Loucy (cell line): ENCODE measurements around the gene LILRB5.
"Not testable (repeated sequence)": the region's sequence is repeated elsewhere in the genome, so short reads cannot be mapped to it uniquely, and the experiment has no call there.

Source experiments
- H2AFZ ChIP-seq: fragments of 200-600 bp; sonication (generic); 2 replicates; pipeline ENCODE4 v1.6.0; 2016; ENCODE audit warnings: antibody characterized with exemption, mild to moderate bottlenecking, low read length, moderate library complexity
- H3F3A ChIP-seq: fragments of 200-600 bp; 2 replicates; pipeline ENCODE4 v1.6.0; 2016; ENCODE audit warnings: antibody characterized with exemption, low read depth, mild to moderate bottlenecking
- H3K27me3 ChIP-seq: fragments of 200-600 bp; sonication (generic); 2 replicates; pipeline ENCODE4 v1.6.1; 2014; ENCODE audit warnings: low read length, mild to moderate bottlenecking; ENCODE audit not compliant: insufficient read depth, poor library complexity, severe bottlenecking
- H3K36me3 ChIP-seq: fragments of 200-600 bp; sonication (generic); 2 replicates; pipeline ENCODE4 v1.6.1; 2016; ENCODE audit warnings: low read length; ENCODE audit not compliant: insufficient read depth
- H3K4me1 ChIP-seq: fragments of 200-600 bp; sonication (generic); 2 replicates; pipeline ENCODE4 v1.5.1; 2014; ENCODE audit warnings: low read length, mild to moderate bottlenecking; ENCODE audit not compliant: insufficient read depth, poor library complexity, severe bottlenecking
- H3K4me2 ChIP-seq: fragments of 200-600 bp; sonication (generic); 2 replicates; pipeline ENCODE4 v1.6.0; 2014; ENCODE audit warnings: antibody characterized with exemption, low read length, low read depth, mild to moderate bottlenecking; ENCODE audit not compliant: poor library complexity, severe bottlenecking
- H3K4me3 ChIP-seq: fragments of 200-600 bp; sonication (generic); 2 replicates; pipeline ENCODE4 v1.5.1; 2014; ENCODE audit warnings: low read length, mild to moderate bottlenecking, mixed read lengths; ENCODE audit not compliant: poor library complexity, severe bottlenecking
- H3K79me2 ChIP-seq: fragments of 200-600 bp; sonication (generic); 2 replicates; pipeline ENCODE4 v1.6.1; 2014; ENCODE audit warnings: low read length; ENCODE audit not compliant: insufficient read depth
- H3K9ac ChIP-seq: fragments of 200-600 bp; sonication (generic); 2 replicates; pipeline ENCODE4 v1.6.0; 2014; ENCODE audit warnings: mild to moderate bottlenecking, low read depth, low read length, moderate library complexity; ENCODE audit not compliant: poor library complexity, severe bottlenecking
- H3K9me2 ChIP-seq: fragments of 200-600 bp; sonication (generic); replicated peaks from 2 replicates; pipeline ENCODE4 v1.6.1; 2016; ENCODE audit warnings: low read depth, low read length, mixed read lengths
- H3K9me3 ChIP-seq: fragments of 200-600 bp; sonication (generic); 2 replicates; pipeline ENCODE4 v1.6.1; 2014; ENCODE audit warnings: mild to moderate bottlenecking, antibody characterized with exemption, low read length, low read depth; ENCODE audit not compliant: insufficient read depth
- H4K20me1 ChIP-seq: fragments of 200-600 bp; sonication (generic); 2 replicates; pipeline ENCODE4 v1.6.0; 2014; ENCODE audit warnings: antibody characterized with exemption, low read length, mild to moderate bottlenecking; ENCODE audit not compliant: insufficient read depth, poor library complexity, severe bottlenecking
- CTCF ChIP-seq: fragments of 200-600 bp; sonication (generic); conservative IDR thresholded peaks from 2 replicates; pipeline ENCODE4 v1.5.1; 2014; ENCODE audit warnings: mild to moderate bottlenecking, antibody characterized with exemption, low read length
- EZH2phosphoT487 ChIP-seq: fragments of 200-600 bp; IDR thresholded peaks from 2 replicates; pipeline ENCODE4 v1.6.1; 2018; ENCODE audit warnings: antibody characterized with exemption, mild to moderate bottlenecking, moderate library complexity, borderline replicate concordance

LILRB5 gene

DNA sequence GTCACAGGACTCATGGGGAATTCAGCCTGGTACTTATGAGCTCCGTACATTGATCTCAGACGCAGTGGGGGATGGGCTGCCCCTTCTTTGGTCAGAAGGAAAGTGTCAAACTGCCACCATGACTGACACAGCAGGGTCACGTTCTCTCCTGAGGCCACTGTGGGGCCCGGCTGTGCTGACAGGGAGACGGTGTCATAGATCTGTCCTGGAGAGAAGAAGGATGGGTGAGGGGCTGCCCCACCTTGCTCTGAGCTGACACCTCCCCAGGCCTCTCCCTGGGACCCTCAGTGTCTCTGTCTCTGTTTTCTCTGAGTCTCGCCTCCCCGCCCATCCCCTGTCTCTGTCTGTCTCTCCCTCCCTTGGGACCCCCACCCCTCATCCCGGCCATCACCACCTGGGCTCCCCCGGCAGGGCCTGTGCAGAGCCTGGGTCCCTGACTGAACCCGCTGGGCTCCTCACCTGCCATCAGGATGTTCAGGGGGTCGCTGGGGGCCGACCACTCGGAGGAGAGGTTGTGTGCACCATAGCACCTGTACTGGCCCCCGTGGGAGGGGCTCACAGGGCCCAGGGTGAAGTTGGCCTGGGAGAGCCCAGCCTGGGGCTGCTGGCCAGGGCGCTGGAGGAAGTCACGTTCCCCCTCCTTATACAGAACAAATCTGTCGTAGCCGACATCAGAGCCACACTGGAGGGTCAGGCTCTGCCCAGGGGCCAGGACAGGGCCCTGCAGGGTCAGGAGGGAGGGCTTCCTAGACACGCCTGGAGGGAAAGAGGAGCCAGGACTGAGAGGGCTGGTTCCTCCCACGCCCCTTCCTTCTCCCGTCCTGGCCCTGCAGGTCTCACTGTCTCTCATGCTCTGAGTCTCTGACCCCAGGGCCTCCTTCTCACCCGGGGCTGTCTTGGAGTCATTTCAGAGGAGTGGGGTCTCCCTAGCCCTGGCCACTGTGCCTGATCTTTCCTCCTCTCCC is 16.4 kb downstream of the LILRB5 start:
- not testable (repeated sequence) for H3K27me3 ChIP-seq, H3K9ac ChIP-seq, H3K4me2 ChIP-seq, H4K20me1 ChIP-seq, H3K9me2 ChIP-seq, H3K4me3 ChIP-seq, H3K4me1 ChIP-seq, H3K36me3 ChIP-seq, H3F3A ChIP-seq, H3K9me3 ChIP-seq, H3K79me2 ChIP-seq, H2AFZ ChIP-seq

DNA sequence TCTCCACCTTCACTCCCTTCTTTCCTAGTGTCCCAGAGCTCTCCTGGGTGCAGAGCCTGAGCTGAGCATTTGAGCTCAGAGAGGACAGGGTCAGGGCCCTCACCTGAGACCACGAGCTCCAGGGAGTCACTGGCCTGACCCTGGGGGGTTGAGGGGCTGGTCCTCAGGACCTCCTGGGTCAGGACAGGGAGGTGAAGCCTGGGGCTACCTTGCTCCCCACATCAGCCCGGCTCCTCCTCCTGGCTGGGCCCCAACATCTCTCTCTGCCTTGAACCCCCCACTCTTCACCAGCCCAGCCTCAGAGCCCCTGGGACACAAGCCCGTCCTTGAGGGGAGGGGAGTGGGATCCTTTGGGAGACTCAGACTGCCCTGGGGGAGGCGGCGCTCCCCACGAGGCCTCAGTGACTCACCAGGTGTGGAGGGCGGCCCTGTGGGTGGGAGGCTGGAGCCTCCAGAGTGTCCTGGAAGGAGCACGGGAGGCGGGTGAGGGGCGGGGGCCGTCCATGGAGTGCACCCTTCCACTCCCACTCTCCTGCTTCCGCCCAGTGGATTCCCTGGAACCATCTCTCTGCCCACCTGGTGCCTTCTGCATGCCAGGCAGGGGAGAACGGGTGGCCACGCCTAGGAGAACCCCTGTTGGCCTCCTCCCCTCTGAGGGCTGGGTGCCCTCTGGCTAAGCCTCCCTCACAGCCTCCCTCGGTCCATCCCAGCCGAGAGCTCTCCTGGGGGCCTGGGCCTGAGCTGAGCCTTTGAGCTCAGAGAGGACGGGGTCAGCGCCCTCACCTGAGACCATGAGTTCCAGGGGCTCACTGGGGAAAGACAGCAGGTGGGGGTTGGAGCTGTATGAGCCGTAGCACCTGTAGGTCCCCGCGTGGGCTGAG is 17.3 kb downstream of the LILRB5 start:
- not testable (repeated sequence) for H3K9me2 ChIP-seq, H3F3A ChIP-seq, H3K9me3 ChIP-seq, H3K4me2 ChIP-seq, H3K4me3 ChIP-seq, H3K79me2 ChIP-seq, H4K20me1 ChIP-seq, H3K36me3 ChIP-seq, H3K9ac ChIP-seq, H2AFZ ChIP-seq, H3K27me3 ChIP-seq, H3K4me1 ChIP-seq

DNA sequence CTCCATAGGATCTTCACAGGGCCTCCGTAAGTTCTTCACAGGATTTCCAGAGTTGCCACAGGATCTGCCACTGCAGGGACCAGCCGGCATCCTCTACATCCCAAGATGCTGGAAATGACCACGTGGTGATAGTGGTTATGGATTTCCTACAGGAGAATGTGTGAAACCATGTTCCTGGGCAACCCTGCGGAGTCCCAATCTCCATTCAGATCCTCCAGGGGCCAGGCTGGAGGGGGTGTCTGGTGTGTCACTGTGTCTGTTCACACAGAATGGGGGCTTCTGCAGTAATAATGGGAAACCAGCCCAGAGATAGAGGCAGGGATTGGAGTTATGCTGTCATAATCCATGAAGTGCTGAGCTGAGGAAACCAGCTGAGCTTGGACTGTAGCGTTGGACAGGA is 23.1 kb downstream of the LILRB5 start:
- H3K4me1 ChIP-seq = no peaks in the 10 kb centered on the region
- no peaks in the 10 kb centered on the region for H3F3A ChIP-seq
- no peaks in the 10 kb centered on the region for H3K27me3 ChIP-seq
- no peak overlapping the region for H3K9ac ChIP-seq
- H3K9me2 ChIP-seq = no peaks in the 10 kb centered on the region
- H3K9me3 ChIP-seq = no peaks in the 10 kb centered on the region
- no peaks in the 10 kb centered on the region for H3K79me2 ChIP-seq
- H4K20me1 ChIP-seq = no peaks in the 10 kb centered on the region
- no peak overlapping the region for H3K4me3 ChIP-seq
- H3K4me2 ChIP-seq = no peak overlapping the region
- H3K36me3 ChIP-seq = no peaks in the 10 kb centered on the region
- H2AFZ ChIP-seq = no peak overlapping the region
- no peak for TF ChIP-seq CTCF
- no peak for TF ChIP-seq EZH2phosphoT487

DNA sequence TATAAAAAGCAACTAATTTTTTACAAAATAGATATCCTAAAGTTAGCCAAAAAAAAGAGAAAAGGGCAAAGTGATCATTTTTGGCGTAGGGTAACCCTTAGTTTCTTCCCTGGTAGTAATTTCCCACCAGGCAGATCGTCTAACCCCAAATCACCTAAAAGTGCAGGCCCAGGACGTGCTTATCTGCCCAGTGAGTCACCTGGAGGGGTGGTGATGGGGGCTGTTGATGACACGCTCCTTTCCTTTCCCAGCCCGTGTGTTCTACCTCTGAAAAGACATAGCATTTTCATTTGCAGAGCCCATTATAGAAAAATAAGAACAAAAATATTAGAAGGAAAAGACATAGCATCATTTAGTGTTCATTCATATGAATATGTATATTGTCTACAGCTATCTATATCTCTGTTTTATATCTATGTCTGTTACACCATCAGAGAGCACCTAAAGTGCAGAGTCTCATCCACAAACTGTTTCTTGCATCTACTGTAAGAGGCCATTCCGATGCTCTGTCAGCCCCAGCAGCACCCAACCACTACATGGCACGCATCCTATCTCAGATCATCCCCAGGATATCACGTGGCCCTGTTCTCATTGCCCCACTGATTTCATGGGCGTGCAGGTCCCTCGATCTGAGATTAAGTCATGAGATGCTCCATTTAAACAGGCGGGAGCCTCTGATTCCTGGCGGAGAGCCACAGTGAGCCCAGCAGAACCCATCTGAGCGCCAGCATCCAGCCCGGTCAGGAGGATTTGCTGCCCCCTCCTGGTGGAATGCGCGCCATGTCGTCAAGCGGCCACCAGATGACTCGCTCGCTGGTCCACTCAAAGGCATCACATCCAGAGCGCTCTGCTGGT is 25.8 kb downstream of the LILRB5 start:
- Histone ChIP-seq H2AFZ (no peak overlapping the region), H3K27me3 (no peaks in the 10 kb centered on the region), H3K4me2 (no peak overlapping the region)

More for the DNA sequence above, 25.8 kb downstream of the LILRB5 start:
- Histone ChIP-seq H3F3A (no peaks in the 10 kb centered on the region), H4K20me1 (no peaks in the 10 kb centered on the region), H3K9ac (no peak overlapping the region), H3K4me3 (no peak overlapping the region), H3K36me3 (no peaks in the 10 kb centered on the region), H3K4me1 (no peaks in the 10 kb centered on the region), H3K9me2 (no peaks in the 10 kb centered on the region), H3K79me2 (no peaks in the 10 kb centered on the region), H3K9me3 (no peaks in the 10 kb centered on the region)
- TF ChIP-seq CTCF (peak; percentile 90), EZH2phosphoT487 (no peak)
